ENCODE measurements around the gene ADPRHL1.

DNA sequence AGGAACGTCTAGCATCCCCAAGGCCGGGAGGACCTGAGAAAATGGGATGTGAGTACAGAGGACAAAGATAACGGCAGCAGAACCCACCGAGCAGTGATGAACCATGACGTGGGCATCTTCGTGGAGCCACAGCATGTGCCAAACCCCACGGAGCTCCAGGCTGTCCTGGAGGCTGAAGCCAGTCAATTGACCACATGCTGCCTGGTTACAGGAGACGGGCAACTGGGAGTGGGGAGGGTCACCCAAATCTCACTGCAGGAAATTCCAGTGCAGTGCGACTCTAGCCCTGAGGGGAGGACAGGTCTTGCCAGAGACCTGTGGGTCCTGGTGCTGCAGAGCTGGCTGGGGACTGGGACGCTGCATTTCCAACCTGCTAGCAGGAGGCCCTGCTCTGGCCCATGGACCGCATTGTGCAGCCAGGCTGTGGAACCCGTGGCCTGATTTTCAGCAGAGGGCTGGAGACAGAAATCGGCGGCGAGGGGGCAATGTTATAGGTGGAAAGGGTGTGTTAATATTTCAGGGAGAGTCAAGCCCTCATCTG is 86.2 kb downstream of the ADPRHL1 start:
- TF ChIP-seq, protein P1, sequence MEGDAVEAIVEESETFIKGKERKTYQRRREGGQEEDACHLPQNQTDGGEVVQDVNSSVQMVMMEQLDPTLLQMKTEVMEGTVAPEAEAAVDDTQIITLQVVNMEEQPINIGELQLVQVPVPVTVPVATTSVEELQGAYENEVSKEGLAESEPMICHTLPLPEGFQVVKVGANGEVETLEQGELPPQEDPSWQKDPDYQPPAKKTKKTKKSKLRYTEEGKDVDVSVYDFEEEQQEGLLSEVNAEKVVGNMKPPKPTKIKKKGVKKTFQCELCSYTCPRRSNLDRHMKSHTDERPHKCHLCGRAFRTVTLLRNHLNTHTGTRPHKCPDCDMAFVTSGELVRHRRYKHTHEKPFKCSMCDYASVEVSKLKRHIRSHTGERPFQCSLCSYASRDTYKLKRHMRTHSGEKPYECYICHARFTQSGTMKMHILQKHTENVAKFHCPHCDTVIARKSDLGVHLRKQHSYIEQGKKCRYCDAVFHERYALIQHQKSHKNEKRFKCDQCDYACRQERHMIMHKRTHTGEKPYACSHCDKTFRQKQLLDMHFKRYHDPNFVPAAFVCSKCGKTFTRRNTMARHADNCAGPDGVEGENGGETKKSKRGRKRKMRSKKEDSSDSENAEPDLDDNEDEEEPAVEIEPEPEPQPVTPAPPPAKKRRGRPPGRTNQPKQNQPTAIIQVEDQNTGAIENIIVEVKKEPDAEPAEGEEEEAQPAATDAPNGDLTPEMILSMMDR (conservative IDR thresholded peaks at IDR 0.05), result no peak
- no peak for TF ChIP-seq ZFX (IDR thresholded peaks at IDR 0.05)
